CD14-positive monocyte (primary cell): ENCODE results near the gene WWOX. TPM values are rescaled to one million over a fixed set of nuclear protein-coding genes. Genes with fewer than 3 reads are reported as not detected.

Source experiments
- DNase-seq, 3 donors: peaks; one replicate each; pipeline ENCODE4 v3.0.0-alpha.2; 2011 to 2022
- H2AFZ ChIP-seq: 2 replicates; pipeline ENCODE4 v1.6.0; 2012; ENCODE audit warnings: mild to moderate bottlenecking, low read depth, low read length, inconsistent platforms; ENCODE audit not compliant: insufficient read depth, poor library complexity, severe bottlenecking
- H3K27ac ChIP-seq, 2 donors: 1 replicate in 1 of 2; 2 replicates in 1 of 2; pipeline ENCODE4 v1.5.1; 2012 to 2013; ENCODE audit warnings: low read length in 2 of 2, control low read depth in 1 of 2, inconsistent platforms in 1 of 2, low read depth in 1 of 2, mild to moderate bottlenecking in 1 of 2
- H3K27me3 ChIP-seq, 2 donors: one replicate each; pipeline versions ENCODE4 v1.6.0 to v1.6.1; 2011 to 2013; ENCODE audit warnings: low read length in 2 of 2; ENCODE audit not compliant: control insufficient read depth in 2 of 2, insufficient read depth in 2 of 2
- H3K36me3 ChIP-seq, 2 donors: replicated peaks in 1 of 2; 1 replicate in 1 of 2; 2 replicates in 1 of 2; pipeline versions ENCODE4 v1.5.1 to v1.6.1; 2012 to 2013; ENCODE audit warnings: low read length in 2 of 2, control low read depth in 1 of 2, inconsistent platforms in 1 of 2, mild to moderate bottlenecking in 1 of 2; ENCODE audit not compliant: insufficient read depth in 2 of 2, control insufficient read depth in 1 of 2
- H3K4me1 ChIP-seq, 2 donors: 1 replicate in 1 of 2; 2 replicates in 1 of 2; pipeline versions ENCODE4 v1.5.1 to v1.6.1; 2012 to 2013; ENCODE audit warnings: low read length in 2 of 2, control low read depth in 1 of 2, inconsistent platforms in 1 of 2, mild to moderate bottlenecking in 1 of 2, moderate library complexity in 1 of 2; ENCODE audit not compliant: insufficient read depth in 2 of 2, control insufficient read depth in 1 of 2
- H3K4me2 ChIP-seq: replicated peaks from 2 replicates; pipeline ENCODE3; 2012; ENCODE audit warnings: low read length, moderate library complexity, mild to moderate bottlenecking; ENCODE audit not compliant: poor library complexity, severe bottlenecking; ENCODE audit errors: extremely low read depth
- H3K4me3 ChIP-seq, 3 experiments: fragments of 200-600 bp in 1 of 3; sonication (generic) in 1 of 3; replicated peaks in 1 of 3; 1 replicate in 2 of 3; 2 replicates in 1 of 3; pipeline ENCODE4 v1.5.1; 2011 to 2013; ENCODE audit warnings: low read length in 3 of 3, mild to moderate bottlenecking in 3 of 3, control low read depth in 2 of 3, low read depth in 2 of 3, inconsistent platforms in 1 of 3, moderate library complexity in 1 of 3
- H3K79me2 ChIP-seq: 2 replicates; pipeline ENCODE4 v1.6.0; 2012; ENCODE audit warnings: mild to moderate bottlenecking, control low read depth, inconsistent platforms, low read length, moderate library complexity; ENCODE audit not compliant: insufficient read depth
- H3K9ac ChIP-seq: 2 replicates; pipeline ENCODE4 v1.6.0; 2017; ENCODE audit warnings: low read length, mild to moderate bottlenecking; ENCODE audit not compliant: insufficient read depth, poor library complexity, severe bottlenecking
- H3K9me3 ChIP-seq, 2 donors: replicated peaks in 1 of 2; 1 replicate in 1 of 2; 2 replicates in 1 of 2; pipeline versions ENCODE4 v1.5.1 to v1.6.1; 2012 to 2013; ENCODE audit warnings: low read length in 2 of 2, control low read depth in 1 of 2; ENCODE audit not compliant: control insufficient read depth in 1 of 2, insufficient read depth in 1 of 2
- H4K20me1 ChIP-seq: 2 replicates; pipeline ENCODE4 v1.6.0; 2012; ENCODE audit warnings: mild to moderate bottlenecking, low read length, control low read depth, moderate library complexity; ENCODE audit not compliant: insufficient read depth
- H3K27ac Mint-ChIP-seq, 7 donors: one replicate each; pipeline ENCODE4 v1.8.0; 2020; ENCODE audit warnings: mild to moderate bottlenecking in 7 of 7, mixed read lengths in 7 of 7, moderate library complexity in 6 of 7, inconsistent platforms in 2 of 7
- H3K27me3 Mint-ChIP-seq, 3 donors: one replicate each; pipeline ENCODE4 v1.8.0; 2021 to 2022; ENCODE audit warnings: low read depth in 3 of 3, mild to moderate bottlenecking in 3 of 3, mixed read lengths in 3 of 3, moderate library complexity in 3 of 3, inconsistent platforms in 1 of 3
- H3K36me3 Mint-ChIP-seq, 2 donors: one replicate each; pipeline ENCODE4 v1.8.0; 2020; ENCODE audit warnings: mixed read lengths in 2 of 2, inconsistent platforms in 1 of 2, mild to moderate bottlenecking in 1 of 2
- H3K4me1 Mint-ChIP-seq: one replicate; pipeline ENCODE4 v1.8.0; 2020; ENCODE audit warnings: mild to moderate bottlenecking, mixed read lengths
- H3K4me3 Mint-ChIP-seq, 2 donors: one replicate each; pipeline ENCODE4 v1.8.0; 2020; ENCODE audit warnings: mild to moderate bottlenecking in 2 of 2, mixed read lengths in 2 of 2, moderate library complexity in 1 of 2
- H3K9me3 Mint-ChIP-seq, 7 donors: one replicate each; pipeline ENCODE4 v1.8.0; 2020 to 2022; ENCODE audit warnings: mixed read lengths in 7 of 7, mild to moderate bottlenecking in 6 of 7, moderate library complexity in 6 of 7, inconsistent platforms in 2 of 7
- CTCF ChIP-seq: fragments of 200-600 bp; IDR thresholded peaks from one replicate; pipeline ENCODE4 v1.8.0; 2022; ENCODE audit warnings: antibody characterized with exemption, mild to moderate bottlenecking
- WGBS: methylation state at CpG from one replicate; pipeline ENCODE4 v1.1.5; 2013; ENCODE audit warnings: missing lambda C conversion rate; ENCODE audit not compliant: insufficient coverage; 5-methylcytosine and 5-hydroxymethylcytosine counted together
- intact Hi-C, 2 donors: fragments of 100-400 bp; cut with micrococcal nuclease; formaldehyde crosslinking; loops; one replicate each; pipeline versions ENCODE4 v1.15.0 to v1.15.1; 2023
- polyA plus RNA-seq, 3 donors: library from polyadenylated mRNA; depleted of rRNA in 1 of 3; unstranded in 2 of 3; stranded (reverse) in 1 of 3; fragments of 300-500 nt in 2 of 3; fragments of >200 nt in 1 of 3; fragmentation: Illumina TruSeq in 2 of 3; gene quantifications; 1 replicate in 2 of 3; 2 replicates in 1 of 3; pipeline ENCODE4 v1.2.3, GENCODE V29; 2012 to 2021

Gene WWOX
- polyA plus RNA-seq, 3 donors = 4.0 to 7.0 (median 6.3) TPM

GRCh38 chr16:78474762-78475161, 375.3 kb downstream of the WWOX start:
- Histone ChIP-seq H3K36me3 (no peaks in the 10 kb centered on the region), H3K9me3 (no peaks in the 10 kb centered on the region)
- no peaks in the 10 kb centered on the region for H3K4me1 Mint-ChIP-seq

DNA sequence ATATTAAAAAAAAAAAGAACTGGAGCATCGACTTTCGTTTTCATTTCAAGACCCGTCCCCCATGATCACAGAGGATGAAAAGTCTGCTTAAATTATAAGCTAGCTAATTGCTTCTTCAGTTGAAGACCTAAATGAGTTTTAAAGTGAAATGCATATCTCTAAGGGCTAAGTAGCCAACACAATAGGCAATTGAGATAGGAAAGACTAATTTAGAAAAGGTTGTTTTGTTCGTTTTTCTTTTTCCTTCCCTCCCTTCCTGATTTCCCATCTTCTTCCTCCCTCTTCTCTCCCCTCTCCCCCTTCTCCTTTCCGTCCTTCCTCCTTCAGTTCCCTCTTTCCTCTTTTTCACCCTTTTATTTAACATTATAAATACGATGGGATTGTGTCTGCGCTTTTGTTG, 377.2 kb downstream of the WWOX start:
- Mint-ChIP-seq H3K4me3 (no peak overlapping the region), H3K27me3 (peaks cover 0 to 3% (median 0%) of the 10 kb centered on the region in 3 donors), H3K27ac (no peak overlapping the region), H3K4me1 (no peaks in the 10 kb centered on the region), H3K9me3 (no peaks in the 10 kb centered on the region), H3K36me3 (no peaks in the 10 kb centered on the region)
- H4K20me1 ChIP-seq = no peaks in the 10 kb centered on the region
- TF ChIP-seq CTCF = no peak
- H3K4me1 ChIP-seq = no peaks in the 10 kb centered on the region
- no CpG with 5 or more reads among the region's 7 CpGs for WGBS
- H3K9me3 ChIP-seq = no peaks in the 10 kb centered on the region
- no peak overlapping the region for H3K27ac ChIP-seq
- no peaks in the 10 kb centered on the region for H3K36me3 ChIP-seq
- H3K4me2 ChIP-seq = no peak overlapping the region
- no peak overlapping the region for H3K9ac ChIP-seq
- no peak overlapping the region for H2AFZ ChIP-seq
- no peaks in the 10 kb centered on the region for H3K27me3 ChIP-seq
- no peak overlapping the region for H3K4me3 ChIP-seq
- DNase-seq = no peak
- H3K79me2 ChIP-seq = no peaks in the 10 kb centered on the region
- intact Hi-C loops = no loop called here

More at GRCh38 chr16:78474762-78475161, 375.3 kb downstream of the WWOX start:
- Mint-ChIP-seq H3K9me3 (peaks cover 0 to 4% (median 0%) of the 10 kb centered on the region in 7 donors), H3K4me3 (no peak overlapping the region), H3K36me3 (no peaks in the 10 kb centered on the region), H3K27me3 (peaks cover 0 to 5% (median 0%) of the 10 kb centered on the region in 3 donors), H3K27ac (no peak overlapping the region)
- Histone ChIP-seq H3K79me2 (no peaks in the 10 kb centered on the region), H3K9ac (no peak overlapping the region), H3K4me1 (no peaks in the 10 kb centered on the region), H3K27me3 (no peaks in the 10 kb centered on the region), H2AFZ (no peak overlapping the region), H3K4me3 (no peak overlapping the region), H3K27ac (no peak overlapping the region), H3K4me2 (no peak overlapping the region), H4K20me1 (no peaks in the 10 kb centered on the region)
- intact Hi-C loops = no loop called here
- WGBS = no CpG with 5 or more reads among the region's 4 CpGs
- no peak for DNase-seq
- no peak for TF ChIP-seq CTCF
